ENCODE results near the gene PEX5L. TPM values are rescaled to one million over a fixed set of nuclear protein-coding genes. Genes with fewer than 3 reads are reported as not detected.

PEX5L gene
- total RNA-seq, 2 experiments from 2014 or later: not detected

- Mint-ChIP-seq H3K27me3 (peaks cover 15% of the 10 kb centered on the region), H3K4me3 (no peak overlapping the region), H3K27ac (no peak overlapping the region), H3K4me1 (ENCODE audit: low read depth) (no peaks in the 10 kb centered on the region), H3K36me3 (ENCODE audit: low read depth) (no peaks in the 10 kb centered on the region), H3K9me3 (no peaks in the 10 kb centered on the region)
- ATAC-seq (ENCODE audit: poor library complexity) (no peak), DNase-seq (no peak)
- Histone ChIP-seq H3K4me3 (ENCODE audit: low read length) (no peak overlapping the region), H3K27me3 (ENCODE audit: control insufficient read depth in 1 of 2, insufficient read depth in 2 of 2, low read length in 2 of 2) (no peaks in the 10 kb centered on the region), H3K4me1 (ENCODE audit: insufficient read depth, low read length) (no peaks in the 10 kb centered on the region), H3K9me3 (ENCODE audit: control insufficient read depth in 1 of 2, insufficient read depth in 1 of 2, low read length in 2 of 2) (no peaks in the 10 kb centered on the region), H3K36me3 (ENCODE audit: insufficient read depth, low read length) (no peaks in the 10 kb centered on the region), H3K27ac (ENCODE audit: low read depth in 1 of 2, low read length in 2 of 2) (no peak overlapping the region)
- ChIA-PET POLR2A (no interaction called here), CTCF (no interaction called here)
- intact Hi-C loops (cut with DNase I, micrococcal nuclease): loop anchor here in 1 of 2 experiments (10.0 kb wide), 1 partner anchor 1353 kb away; no protein-coding TSS in a partner anchor
- TF ChIP-seq, protein P1, sequence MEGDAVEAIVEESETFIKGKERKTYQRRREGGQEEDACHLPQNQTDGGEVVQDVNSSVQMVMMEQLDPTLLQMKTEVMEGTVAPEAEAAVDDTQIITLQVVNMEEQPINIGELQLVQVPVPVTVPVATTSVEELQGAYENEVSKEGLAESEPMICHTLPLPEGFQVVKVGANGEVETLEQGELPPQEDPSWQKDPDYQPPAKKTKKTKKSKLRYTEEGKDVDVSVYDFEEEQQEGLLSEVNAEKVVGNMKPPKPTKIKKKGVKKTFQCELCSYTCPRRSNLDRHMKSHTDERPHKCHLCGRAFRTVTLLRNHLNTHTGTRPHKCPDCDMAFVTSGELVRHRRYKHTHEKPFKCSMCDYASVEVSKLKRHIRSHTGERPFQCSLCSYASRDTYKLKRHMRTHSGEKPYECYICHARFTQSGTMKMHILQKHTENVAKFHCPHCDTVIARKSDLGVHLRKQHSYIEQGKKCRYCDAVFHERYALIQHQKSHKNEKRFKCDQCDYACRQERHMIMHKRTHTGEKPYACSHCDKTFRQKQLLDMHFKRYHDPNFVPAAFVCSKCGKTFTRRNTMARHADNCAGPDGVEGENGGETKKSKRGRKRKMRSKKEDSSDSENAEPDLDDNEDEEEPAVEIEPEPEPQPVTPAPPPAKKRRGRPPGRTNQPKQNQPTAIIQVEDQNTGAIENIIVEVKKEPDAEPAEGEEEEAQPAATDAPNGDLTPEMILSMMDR (IDR thresholded peaks at IDR 0.05): no peak
These were observed 114.8 kb downstream of the PEX5L start for GRCh38 chr3:179921951-179922350.

DNA sequence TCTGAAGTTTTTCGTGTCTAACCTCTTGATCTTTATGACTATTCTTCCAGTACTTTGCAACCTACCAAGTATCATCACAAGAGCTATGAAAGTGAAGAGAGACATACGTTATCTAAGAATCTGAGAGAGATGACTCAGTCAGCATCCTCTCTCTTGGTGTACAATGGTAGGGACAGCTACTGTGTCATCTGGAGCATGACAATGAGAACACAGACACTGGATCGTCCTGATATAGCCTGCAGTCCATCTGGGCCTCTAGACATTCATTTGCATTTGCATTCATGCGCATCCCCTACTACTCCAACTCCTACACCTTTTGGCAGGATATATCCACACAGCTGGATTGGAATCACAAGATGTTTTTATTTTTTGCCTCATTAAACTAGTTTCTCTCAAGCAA, 115.2 kb downstream of the PEX5L start:
- no peaks in the 10 kb centered on the region for H3K36me3 ChIP-seq (ENCODE audit: insufficient read depth, low read length)
- DNase-seq (no peak), ATAC-seq (ENCODE audit: poor library complexity) (no peak)
- no peaks in the 10 kb centered on the region for H3K9me3 ChIP-seq (ENCODE audit: control insufficient read depth in 1 of 2, insufficient read depth in 1 of 2, low read length in 2 of 2)
- no peaks in the 10 kb centered on the region for H3K9me3 Mint-ChIP-seq
- intact Hi-C loops (cut with DNase I, micrococcal nuclease): loop anchor here in 1 of 2 experiments (10.0 kb wide), 1 partner anchor 1353 kb away; no protein-coding TSS in a partner anchor
- TF ChIP-seq, protein P1 (IDR thresholded peaks at IDR 0.05): no peak
- ChIA-PET POLR2A (no interaction called here), CTCF (no interaction called here)
- no peak overlapping the region for H3K27ac Mint-ChIP-seq
- peaks cover 15% of the 10 kb centered on the region for H3K27me3 Mint-ChIP-seq
- H3K27me3 ChIP-seq (ENCODE audit: control insufficient read depth in 1 of 2, insufficient read depth in 2 of 2, low read length in 2 of 2): no peaks in the 10 kb centered on the region
- no peak overlapping the region for H3K4me3 Mint-ChIP-seq
- H3K4me3 ChIP-seq (ENCODE audit: low read length): no peak overlapping the region
- H3K36me3 Mint-ChIP-seq (ENCODE audit: low read depth): no peaks in the 10 kb centered on the region
- H3K4me1 ChIP-seq (ENCODE audit: insufficient read depth, low read length): no peaks in the 10 kb centered on the region
- no peak overlapping the region for H3K27ac ChIP-seq (ENCODE audit: low read depth in 1 of 2, low read length in 2 of 2)
- H3K4me1 Mint-ChIP-seq (ENCODE audit: low read depth): no peaks in the 10 kb centered on the region

DNA sequence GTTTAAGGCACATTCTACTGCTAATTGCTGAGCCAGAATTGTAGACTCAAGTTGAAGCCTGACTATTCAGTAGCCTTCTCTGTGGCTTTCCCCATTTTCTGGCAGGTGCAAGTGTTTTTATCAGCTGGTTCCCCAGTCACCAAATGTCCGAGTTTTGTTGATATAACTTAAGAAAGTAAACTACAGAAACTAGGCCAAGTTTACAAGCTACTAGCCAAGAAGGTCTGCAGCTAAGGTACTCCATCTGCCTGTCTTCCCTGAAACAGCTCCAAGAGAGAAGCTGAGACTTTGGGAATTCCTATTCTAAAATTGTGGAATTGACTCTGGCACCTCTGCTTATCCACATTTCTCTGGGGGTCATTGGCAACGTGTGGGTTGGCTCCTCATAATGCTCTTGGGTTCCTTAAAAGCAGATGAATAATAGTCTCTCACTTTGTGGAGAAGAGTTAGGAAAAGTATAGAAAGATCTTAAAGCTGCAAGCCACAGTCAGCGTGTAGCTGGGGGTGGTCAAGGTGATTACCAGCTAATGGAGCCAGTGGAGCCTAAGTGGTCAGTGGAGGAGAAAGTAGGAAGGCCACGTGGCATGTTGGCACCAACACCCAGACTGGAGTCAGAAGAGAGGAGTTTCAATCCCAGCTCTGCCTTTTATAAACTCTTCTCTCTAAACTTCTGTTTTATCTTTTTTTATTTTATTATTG, 128.8 kb downstream of the PEX5L start:
- POLR2A ChIA-PET: no interaction called here
- intact Hi-C loops (cut with DNase I, micrococcal nuclease): no loop called here
- CTCF ChIA-PET: no interaction called here

More for the DNA sequence above, 128.8 kb downstream of the PEX5L start:
- no peak overlapping the region for H3K27ac ChIP-seq (ENCODE audit: low read depth in 1 of 2, low read length in 2 of 2)
- no peak overlapping the region for H3K4me3 ChIP-seq (ENCODE audit: low read length)
- no peaks in the 10 kb centered on the region for H3K4me1 ChIP-seq (ENCODE audit: insufficient read depth, low read length)
- no peak overlapping the region for H3K27ac Mint-ChIP-seq
- DNase-seq: no peak
- no peak overlapping the region for H3K4me3 Mint-ChIP-seq
- H3K9me3 ChIP-seq (ENCODE audit: control insufficient read depth in 1 of 2, insufficient read depth in 1 of 2, low read length in 2 of 2): peaks cover 0 to 4% of the 10 kb centered on the region in 2 experiments
- H3K4me1 Mint-ChIP-seq (ENCODE audit: low read depth): no peaks in the 10 kb centered on the region
- H3K9me3 Mint-ChIP-seq: no peaks in the 10 kb centered on the region
- H3K27me3 Mint-ChIP-seq: peaks cover 8% of the 10 kb centered on the region
- H3K36me3 Mint-ChIP-seq (ENCODE audit: low read depth): no peaks in the 10 kb centered on the region
- no peaks in the 10 kb centered on the region for H3K27me3 ChIP-seq (ENCODE audit: control insufficient read depth in 1 of 2, insufficient read depth in 2 of 2, low read length in 2 of 2)
- ATAC-seq (ENCODE audit: poor library complexity): no peak
- no peaks in the 10 kb centered on the region for H3K36me3 ChIP-seq (ENCODE audit: insufficient read depth, low read length)
- TF ChIP-seq, protein P1 (IDR thresholded peaks at IDR 0.05): no peak

Measured in CD4-positive, alpha-beta T cell (primary cell).